AG04449 (cell line): ENCODE measurements around the gene TXNRD3.

Source experiments
- CTCF ChIA-PET: fragments of 350-600 bp; formaldehyde crosslinking; extraction: SDS; loops from one replicate; lab custom pipeline; 2021; ENCODE audit warnings: antibody characterized with exemption; lab: Yijun Ruan, JAX
- POLR2A ChIA-PET: fragments of 400-600, 350-600 bp; formaldehyde crosslinking; extraction: SDS; loops from one replicate; lab custom pipeline; 2020; ENCODE audit warnings: antibody characterized with exemption, inconsistent platforms; lab: Yijun Ruan, JAX
- DNase-seq: peaks from one replicate; pipeline ENCODE4 v3.0.0-alpha.2; 2010; ENCODE audit warnings: low read depth, low spot score
- H3K4me3 ChIP-seq: 2 replicates; pipeline ENCODE4 v1.5.1; 2011; ENCODE audit warnings: low read depth, mild to moderate bottlenecking, control low read depth, low read length
- CTCF ChIP-seq: IDR thresholded peaks from one replicate; pipeline ENCODE4 v1.5.1; 2011; ENCODE audit warnings: mild to moderate bottlenecking, moderate library complexity, low read length, control low read depth, inconsistent platforms; ENCODE audit not compliant: insufficient read depth; ENCODE audit errors: missing control alignments

TXNRD3 gene

GRCh38 chr3:126682009-126682408 lies 27.1 kb upstream of the TXNRD3 start:
- TF ChIP-seq CTCF: no peak
- no peak for DNase-seq
- POLR2A ChIA-PET: no interaction called here
- CTCF ChIA-PET: interaction anchor here (3.4 to 8.6 kb wide), 5 partner anchors 10 to 864 kb away, joined by 19 to 113 read pairs (median 62); partner anchors contain the start of genes CHCHD6 and PLXNA1
- H3K4me3 ChIP-seq: no peak overlapping the region

GRCh38 chr3:126680667-126681055 lies 25.7 kb upstream of the TXNRD3 start:
- no peak for DNase-seq
- ChIA-PET CTCF (interaction anchor here (0.6 to 8.6 kb wide), 20 partner anchors 9 to 865 kb away, joined by 3 to 113 read pairs (median 8); partner anchors contain the start of genes CHCHD6, CHST13 and PLXNA1), POLR2A (no interaction called here)
- no peak overlapping the region for H3K4me3 ChIP-seq
- TF ChIP-seq CTCF: no peak

GRCh38 chr3:126679831-126680666 lies 25.1 kb upstream of the TXNRD3 start:
- DNase-seq: no peak
- POLR2A ChIA-PET: no interaction called here
- no peak for TF ChIP-seq CTCF
- CTCF ChIA-PET: interaction anchor here (0.6 to 8.6 kb wide), 44 partner anchors 9 to 866 kb away, joined by 3 to 113 read pairs (median 5); partner anchors contain the start of genes CHCHD6, CHST13, PLXNA1 and TXNRD3
- H3K4me3 ChIP-seq: no peak overlapping the region

- CTCF ChIA-PET: interaction anchor here (0.6 to 8.6 kb wide), 47 partner anchors 8 to 867 kb away, joined by 3 to 113 read pairs (median 5); partner anchors contain the start of genes CHCHD6, CHST13, PLXNA1 and TXNRD3
- TF ChIP-seq CTCF: peak; percentile 97
- POLR2A ChIA-PET: no interaction called here
- H3K4me3 ChIP-seq: peak overlapping the region; percentile 35; the same call in 1 of the 2 replicates
- no peak for DNase-seq
These were observed 24.4 kb upstream of the TXNRD3 start for GRCh38 chr3:126679318-126679751.

- H3K4me3 ChIP-seq: no peak overlapping the region; the same call in 1 of the 2 replicates
- CTCF ChIA-PET: interaction anchor here (0.7 to 8.6 kb wide), 37 partner anchors 7 to 867 kb away, joined by 3 to 113 read pairs (median 5); partner anchors contain the start of genes CHCHD6, CHST13, PLXNA1 and TXNRD3
- POLR2A ChIA-PET: no interaction called here
- no peak for TF ChIP-seq CTCF
- no peak for DNase-seq
These were observed 23.9 kb upstream of the TXNRD3 start for GRCh38 chr3:126678693-126679317.
